HG03135 (cell line): Measurements from ENCODE around the gene CC2D2B.
"Not testable (repeated sequence)": the region's sequence is repeated elsewhere in the genome, so short reads cannot be mapped to it uniquely, and the experiment has no call there.

Experiments
- ATAC-seq: cut with Tn5 transposase; IDR thresholded peaks from one replicate; pipeline ENCODE4 v1.9.1; 2021; ENCODE audit warnings: mild to moderate bottlenecking, moderate library complexity; ENCODE audit not compliant: unreplicated experiment

The CC2D2B gene

GRCh38 chr10:96014473-96015102, 106.8 kb downstream of the CC2D2B start:
- no peak for ATAC-seq

DNA sequence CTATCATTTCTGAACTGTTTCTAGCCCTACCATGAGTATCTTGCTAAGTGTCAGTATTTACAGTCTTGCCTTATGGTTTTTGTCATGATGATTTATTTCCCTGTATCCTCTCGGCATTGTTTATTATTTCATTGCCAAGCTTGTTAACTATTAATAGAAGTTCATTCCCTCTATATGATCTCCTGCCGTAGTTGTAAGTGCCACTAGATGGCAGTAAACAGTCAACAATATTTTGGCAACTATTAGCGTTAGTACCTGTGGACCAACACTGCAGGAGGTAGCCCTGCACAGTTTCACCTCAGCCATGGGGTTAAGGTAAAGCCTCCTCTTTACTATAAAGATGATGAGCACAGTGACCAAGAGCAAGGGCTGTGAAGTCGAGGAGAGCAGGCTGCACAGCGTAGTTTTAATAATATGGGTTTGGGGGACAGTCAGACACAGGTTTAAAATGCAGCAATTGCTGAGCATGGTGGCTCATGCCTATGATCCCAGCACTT, 109.5 kb downstream of the CC2D2B start:
- ATAC-seq = peak; percentile 87

DNA sequence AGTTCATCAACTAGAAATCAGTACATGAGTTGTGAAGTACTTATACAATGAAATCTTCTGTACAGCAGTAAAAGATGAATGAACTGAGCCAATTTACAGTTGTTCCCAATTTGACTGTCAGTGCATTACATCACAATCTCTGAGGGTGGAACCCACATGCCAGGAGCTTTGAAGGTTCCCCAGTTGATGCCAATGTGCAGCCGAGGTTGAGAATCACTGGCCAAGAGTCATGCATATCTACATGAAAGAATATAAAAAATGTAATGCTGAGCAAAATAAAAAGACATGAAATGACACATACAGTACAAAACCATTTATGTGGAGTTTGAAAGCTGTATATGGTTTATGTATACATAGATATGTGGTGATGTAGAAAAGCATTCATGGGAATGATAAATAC, 113.6 kb downstream of the CC2D2B start:
- ATAC-seq = no peak

DNA sequence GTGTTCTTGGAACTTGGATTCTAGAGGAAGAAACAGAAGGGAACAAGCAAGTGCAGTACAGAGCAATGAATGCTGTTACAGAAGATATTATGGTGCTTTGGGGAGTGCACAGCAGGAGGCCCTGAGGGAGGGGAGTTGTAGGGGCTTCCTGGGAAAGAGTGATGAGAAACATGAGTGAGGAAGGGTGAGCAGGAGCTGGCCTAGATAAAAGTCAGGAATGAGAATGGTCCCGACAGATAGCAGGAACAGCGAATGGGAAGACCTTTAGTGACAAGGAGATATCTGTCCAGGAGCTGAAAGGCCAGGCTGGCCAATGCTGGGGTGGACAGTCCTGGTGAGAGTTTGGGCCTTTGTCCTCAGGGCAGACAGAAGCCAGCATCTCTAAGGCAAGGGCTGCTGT, 115.0 kb downstream of the CC2D2B start:
- ATAC-seq = no peak

DNA sequence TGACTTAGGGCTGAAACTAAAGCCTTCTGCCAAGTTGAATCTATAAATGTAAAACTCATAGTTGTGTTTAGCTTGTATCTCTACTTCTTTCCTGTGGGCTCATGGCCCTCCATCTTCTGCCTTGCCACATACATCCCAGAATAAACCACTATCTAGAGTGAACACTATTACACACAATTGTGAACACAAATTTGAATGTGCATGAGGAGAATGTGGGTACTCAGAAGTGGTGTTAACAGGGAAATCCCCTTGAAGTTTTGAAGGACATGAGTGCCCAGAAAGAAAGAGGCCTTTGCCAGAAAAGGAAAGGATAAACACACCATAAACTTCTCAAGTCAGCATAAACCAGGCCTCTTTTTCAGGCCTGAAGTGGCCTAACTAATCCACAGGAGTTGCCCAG, 115.4 kb downstream of the CC2D2B start:
- no peak for ATAC-seq

DNA sequence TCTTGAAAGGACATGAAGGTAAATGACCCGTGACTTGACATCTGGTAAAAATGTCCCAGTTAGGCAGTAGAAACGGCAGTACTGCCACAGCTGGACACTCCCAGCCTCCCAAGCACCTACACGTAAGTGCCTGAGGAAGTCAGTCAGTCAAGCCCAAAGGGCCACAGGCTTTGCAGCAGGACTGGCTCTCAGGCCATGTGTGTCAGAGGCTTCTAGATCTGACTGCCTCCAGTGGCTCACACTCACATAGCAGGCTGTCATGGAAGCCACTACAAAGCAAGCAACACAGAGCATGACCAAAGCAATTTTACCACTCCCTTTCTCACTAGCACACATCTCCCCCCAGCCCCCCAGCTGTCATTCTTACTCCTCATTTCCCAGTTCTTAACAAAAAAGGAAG, 117.8 kb downstream of the CC2D2B start:
- ATAC-seq = no peak

DNA sequence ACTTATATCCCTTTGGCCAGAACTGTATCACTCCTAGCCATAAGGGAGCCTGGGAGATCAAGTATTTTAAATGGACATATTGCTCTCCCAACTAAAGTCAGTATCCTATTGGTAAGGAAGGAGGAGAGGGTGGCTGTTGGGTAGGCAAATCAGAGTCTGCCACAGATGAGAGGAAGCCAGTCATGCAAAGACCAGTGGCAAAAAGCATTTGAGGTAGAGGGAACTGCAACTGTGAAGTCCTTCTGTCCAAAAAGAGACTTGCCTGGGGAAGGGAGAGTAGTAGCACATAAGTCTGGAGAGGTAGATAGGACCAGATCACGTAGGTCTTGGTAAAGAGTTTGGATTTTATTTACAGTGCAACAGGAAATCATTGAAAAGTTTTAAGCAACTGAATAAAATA, 126.8 kb downstream of the CC2D2B start:
- ATAC-seq = no peak

DNA sequence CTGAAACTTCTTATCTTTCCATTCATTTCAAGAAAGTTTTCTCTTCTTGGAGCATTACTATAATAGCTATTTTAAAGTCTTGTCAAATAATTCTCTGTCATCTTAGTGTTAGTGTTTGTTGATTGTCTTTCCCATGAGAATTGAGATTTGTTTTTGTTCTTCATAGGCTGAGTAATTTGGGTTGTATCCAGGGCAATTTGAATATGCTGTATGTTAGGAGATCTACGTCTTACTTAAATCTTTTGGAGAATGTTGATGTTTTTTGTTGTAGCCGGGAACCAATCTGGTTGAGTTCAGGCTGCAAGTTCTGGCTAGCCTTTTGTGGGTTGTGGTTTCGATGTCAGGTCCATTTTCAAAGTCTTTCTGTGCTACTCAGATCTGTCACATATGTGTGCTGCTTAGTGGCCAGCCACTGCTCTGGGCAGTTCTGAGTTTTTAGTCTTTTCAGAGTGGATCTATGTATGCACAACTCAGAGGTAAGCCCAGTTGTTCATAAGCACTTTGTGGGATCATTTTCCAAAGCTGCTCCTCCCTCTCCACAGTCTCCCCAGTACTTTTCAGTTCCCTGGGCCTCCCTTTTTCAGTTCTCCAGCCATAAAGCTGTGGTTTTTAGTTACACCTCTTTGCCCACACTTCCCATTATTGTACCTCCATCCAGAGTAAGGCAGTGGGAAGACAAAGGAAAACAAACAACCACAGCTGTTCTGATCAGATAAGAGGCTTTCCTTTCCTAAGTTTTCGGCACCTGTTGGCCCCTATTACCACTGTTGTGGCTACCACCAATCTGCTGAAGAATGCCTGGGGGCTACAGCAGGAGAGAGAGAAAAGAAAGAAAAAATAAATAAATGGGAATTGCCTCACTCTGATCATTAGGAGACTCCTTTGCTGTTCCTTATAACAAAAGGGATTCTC, 131.0 kb downstream of the CC2D2B start:
- no peak for ATAC-seq

DNA sequence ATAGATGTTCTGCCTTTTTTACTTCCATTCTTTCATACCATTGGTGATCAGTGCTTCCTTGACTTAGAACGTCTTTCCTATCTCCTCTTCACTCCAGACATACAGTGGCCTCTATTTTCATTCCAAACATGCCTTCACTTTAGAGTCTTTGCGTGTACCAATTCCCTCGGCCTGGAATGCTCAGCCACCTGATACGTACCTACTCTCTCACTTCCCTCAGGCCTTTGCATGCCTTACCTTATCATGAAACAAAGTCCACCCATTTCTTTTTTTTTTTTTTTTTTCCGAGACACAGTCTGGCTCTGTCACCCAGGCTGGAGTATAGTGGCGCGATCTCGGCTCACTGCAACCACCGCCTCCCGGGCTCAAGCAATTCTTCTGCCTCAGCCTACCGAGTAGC, 133.4 kb downstream of the CC2D2B start:
- no peak for ATAC-seq

GRCh38 chr10:96043033-96043892, 135.5 kb downstream of the CC2D2B start, which contains the start of gene CCNJ:
Gene CCNJ (plus strand): TSS chr10:96043583. CDS start chr10:96044394, 811 bp downstream.
- ATAC-seq = peak; percentile 85

DNA sequence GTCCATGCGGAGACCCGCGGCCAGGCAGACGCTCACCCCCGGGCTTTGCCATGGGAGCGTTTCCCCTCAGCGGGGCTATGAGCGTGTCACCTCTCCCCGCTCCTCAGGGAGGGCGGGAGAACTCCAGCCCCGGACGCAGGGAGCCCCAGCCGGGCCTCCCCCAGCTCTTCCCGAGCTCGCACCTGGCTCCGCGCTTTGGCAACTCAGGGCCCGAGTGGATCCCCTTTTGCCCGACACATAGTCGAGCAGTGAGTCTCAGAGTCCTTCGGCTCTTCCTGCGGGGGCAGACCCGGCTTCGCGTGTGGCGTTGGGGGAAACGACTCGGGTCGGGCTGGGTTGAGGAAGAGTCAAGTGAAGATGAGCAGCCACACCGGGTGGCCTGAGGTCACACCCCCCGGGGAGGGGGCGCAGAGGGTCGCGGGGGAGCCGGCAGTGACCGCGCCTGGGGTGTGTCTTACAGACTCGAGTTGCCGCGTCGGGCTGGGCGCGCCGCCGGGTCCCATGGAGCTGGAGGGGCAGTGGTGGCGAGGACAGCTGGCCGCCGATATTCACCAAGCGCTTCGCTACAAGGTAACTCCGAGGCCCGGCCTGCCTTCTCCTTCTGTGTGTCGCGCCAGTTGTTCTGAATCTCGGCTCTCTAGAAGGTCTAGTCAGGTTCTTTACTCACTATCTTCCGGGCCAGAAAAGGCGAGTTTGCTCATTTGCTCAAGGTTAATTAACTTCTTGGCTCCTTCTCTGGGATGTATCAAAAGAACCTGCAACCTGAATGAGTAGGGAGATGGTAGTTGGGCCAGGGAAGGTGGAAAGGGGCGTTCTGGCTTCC, 136.3 kb downstream of the CC2D2B start:
- peak; percentile 40 for ATAC-seq

DNA sequence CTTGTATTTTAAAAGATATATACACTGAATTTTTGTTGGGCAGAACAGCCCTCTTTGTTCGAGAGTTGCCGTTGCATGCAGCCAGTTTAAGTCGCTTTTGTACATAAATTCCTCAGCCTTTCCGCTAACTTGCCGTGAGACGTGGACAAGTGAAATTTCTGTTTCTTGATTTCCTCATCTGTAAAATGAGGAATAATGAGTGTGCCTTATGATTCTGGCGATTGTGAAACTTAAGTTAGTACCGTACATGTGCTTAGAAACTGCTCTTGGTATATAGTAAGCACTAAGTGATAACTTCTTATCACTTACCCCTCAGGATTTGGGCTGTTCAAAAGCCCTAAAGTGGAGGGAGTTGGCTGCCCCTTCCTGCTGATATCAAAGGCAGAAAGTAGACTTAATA, 137.0 kb downstream of the CC2D2B start:
- no peak for ATAC-seq

DNA sequence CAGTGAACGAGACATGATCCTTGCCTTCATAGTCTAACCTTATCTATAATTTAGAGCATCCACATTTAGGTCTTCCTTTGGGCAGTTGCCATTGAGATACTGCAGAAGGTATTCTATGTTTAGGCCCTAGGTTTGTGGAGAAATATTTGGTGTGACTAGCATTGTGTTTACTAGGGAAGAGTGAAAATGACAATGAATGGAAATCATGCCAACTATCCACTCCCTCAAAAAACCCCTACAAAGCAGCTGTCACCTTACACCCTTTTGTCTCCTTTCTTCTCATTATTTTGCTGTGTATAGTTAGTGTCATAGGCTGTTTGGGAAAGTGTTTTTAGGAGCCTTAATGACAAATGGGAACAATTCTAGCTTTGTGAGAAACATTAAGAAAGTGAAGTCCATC, 138.8 kb downstream of the CC2D2B start:
- ATAC-seq = no peak

GRCh38 chr10:96047004-96047649, 139.4 kb downstream of the CC2D2B start:
- no peak for ATAC-seq

DNA sequence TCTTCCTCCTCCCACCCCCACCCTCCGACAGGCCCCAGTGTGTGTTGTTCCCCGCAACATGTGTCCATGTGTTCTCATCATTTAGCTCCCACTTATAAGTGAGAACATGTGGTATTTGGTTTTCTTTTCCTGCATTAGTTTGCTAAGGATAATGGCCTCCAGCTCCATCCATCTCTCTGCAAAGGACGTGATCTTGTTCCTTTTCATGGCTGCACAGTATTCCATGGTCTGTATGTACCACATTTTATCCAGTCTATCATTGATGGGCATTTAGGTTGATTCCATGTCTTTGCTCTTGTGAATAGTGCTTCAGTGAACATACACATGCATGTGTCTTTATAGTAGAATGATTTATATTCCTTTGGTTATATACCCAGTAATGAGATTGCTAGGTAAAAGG, 140.2 kb downstream of the CC2D2B start:
- ATAC-seq = not testable (repeated sequence)

DNA sequence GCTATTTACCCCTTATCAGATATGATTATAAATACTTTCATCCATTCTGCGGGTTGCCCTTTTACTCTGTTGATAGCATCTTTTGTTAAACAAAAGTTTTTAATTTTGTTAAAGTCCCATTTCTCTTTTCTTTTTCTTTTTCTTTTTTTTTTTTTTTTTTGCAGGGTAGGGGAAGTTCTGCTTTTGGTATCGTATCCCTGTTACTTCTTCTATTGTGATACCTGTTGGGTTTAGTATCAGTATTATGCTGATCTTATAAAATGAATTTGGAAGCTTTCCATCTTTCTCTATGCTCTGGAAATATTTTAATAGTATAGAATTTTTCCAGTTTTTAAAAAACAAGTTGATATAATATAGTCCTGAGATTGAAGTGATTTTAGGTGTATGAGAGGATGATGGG, 141.6 kb downstream of the CC2D2B start:
- ATAC-seq = no peak

- ATAC-seq = no peak
Measured at GRCh38 chr10:96053985-96054384, 146.2 kb downstream of the CC2D2B start.

GRCh38 chr10:96056787-96057186, 149.0 kb downstream of the CC2D2B start:
- ATAC-seq = no peak

DNA sequence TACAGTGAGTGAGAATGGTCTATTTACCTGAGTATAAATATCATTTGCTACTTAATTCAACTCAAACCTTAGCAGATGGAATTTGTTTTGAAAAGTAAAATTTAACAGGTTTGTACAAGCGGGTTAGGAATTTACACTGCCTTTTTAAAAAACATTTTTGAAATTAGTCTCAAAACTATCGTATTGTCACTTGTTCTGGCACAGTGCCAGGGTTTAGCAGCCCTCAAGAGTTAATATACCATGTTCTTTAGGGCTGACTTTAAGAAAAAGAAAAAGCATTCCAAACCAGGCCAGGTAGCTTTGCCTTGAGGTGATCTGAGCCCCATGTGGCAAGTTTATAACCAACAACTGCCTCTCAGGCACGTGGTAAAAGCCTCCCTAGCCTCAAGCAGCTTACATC, 153.5 kb downstream of the CC2D2B start:
- ATAC-seq = no peak

GRCh38 chr10:96072674-96073073, 164.9 kb downstream of the CC2D2B start:
- no peak for ATAC-seq
